Liver (tissue), 9 donors: ENCODE data around the gene NIM1K. TPM values are rescaled to one million over a fixed set of nuclear protein-coding genes. Genes with fewer than 3 reads are reported as not detected.

ENCODE experiments used
- DNase-seq: peaks from one replicate; pipeline ENCODE4 v3.0.0-alpha.2; 2017; ENCODE audit warnings: low spot score
- H3K27ac ChIP-seq, 2 donors: one replicate each; pipeline ENCODE4 v1.7.0; 2013; ENCODE audit warnings: inconsistent platforms in 2 of 2, low read length in 2 of 2, control low read depth in 1 of 2, low read depth in 1 of 2, mild to moderate bottlenecking in 1 of 2
- H3K27me3 ChIP-seq, 4 donors: one replicate each; pipeline versions ENCODE4 v1.6.1 to v1.7.0; 2013; ENCODE audit warnings: low read length in 3 of 4, inconsistent platforms in 1 of 4, mild to moderate bottlenecking in 1 of 4, moderate library complexity in 1 of 4; ENCODE audit not compliant: control insufficient read depth in 4 of 4, insufficient read depth in 4 of 4
- H3K36me3 ChIP-seq, 4 donors: one replicate each; pipeline versions ENCODE4 v1.6.1 to v1.7.0; 2013; ENCODE audit warnings: low read length in 3 of 4, mild to moderate bottlenecking in 3 of 4, low read depth in 1 of 4, moderate library complexity in 1 of 4; ENCODE audit not compliant: control insufficient read depth in 4 of 4, insufficient read depth in 3 of 4
- H3K4me1 ChIP-seq, 4 donors: one replicate each; pipeline versions ENCODE4 v1.6.1 to v1.7.0; 2013; ENCODE audit warnings: low read length in 3 of 4, mild to moderate bottlenecking in 3 of 4, moderate library complexity in 1 of 4; ENCODE audit not compliant: control insufficient read depth in 4 of 4, insufficient read depth in 4 of 4
- H3K4me3 ChIP-seq, 3 donors: one replicate each; pipeline versions ENCODE4 v1.6.1 to v1.7.0; 2013; ENCODE audit warnings: low read length in 3 of 3, control low read depth in 1 of 3, low read depth in 1 of 3, mild to moderate bottlenecking in 1 of 3
- H3K9ac ChIP-seq, 2 donors: one replicate each; pipeline ENCODE4 v1.7.0; 2013; ENCODE audit warnings: low read length in 2 of 2, mild to moderate bottlenecking in 2 of 2, moderate library complexity in 2 of 2, control low read depth in 1 of 2, low read depth in 1 of 2
- H3K9me3 ChIP-seq, 4 donors: one replicate each; pipeline versions ENCODE4 v1.6.1 to v1.7.0; 2013; ENCODE audit warnings: low read length in 3 of 4; ENCODE audit not compliant: control insufficient read depth in 4 of 4
- ATF3 ChIP-seq: IDR thresholded peaks from 2 replicates; pipeline ENCODE4 v1.6.1; 2016; ENCODE audit warnings: antibody characterized with exemption
- CTCF ChIP-seq: fragments of 150-350 bp; IDR thresholded peaks from 2 replicates; pipeline ENCODE4 v1.5.1; 2017; ENCODE audit warnings: improper control_type of control experiment, low read depth, low read length; ENCODE audit not compliant: missing input control
- EGR1 ChIP-seq, 2 donors: IDR thresholded peaks; 2 replicates each; pipeline ENCODE4 v1.6.1; 2016 to 2018; ENCODE audit warnings: antibody characterized with exemption in 2 of 2, low read depth in 2 of 2
- FOXA1 ChIP-seq: IDR thresholded peaks from 2 replicates; pipeline ENCODE4 v1.6.1; 2016; ENCODE audit warnings: antibody characterized with exemption
- FOXA2 ChIP-seq: IDR thresholded peaks from 2 replicates; pipeline ENCODE4 v1.6.1; 2016; ENCODE audit warnings: antibody characterized with exemption
- GABPA ChIP-seq, 2 donors: IDR thresholded peaks in 1 of 2; conservative IDR thresholded peaks in 1 of 2; 2 replicates each; pipeline ENCODE4 v1.6.1; 2016; ENCODE audit warnings: antibody characterized with exemption in 2 of 2, mild to moderate bottlenecking in 1 of 2, moderate library complexity in 1 of 2
- HNF4A ChIP-seq, 2 donors: conservative IDR thresholded peaks; 2 replicates each; pipeline ENCODE4 v1.6.1; 2016; ENCODE audit warnings: antibody characterized with exemption in 2 of 2, mild to moderate bottlenecking in 2 of 2
- HNF4G ChIP-seq: IDR thresholded peaks from 2 replicates; pipeline ENCODE4 v1.6.1; 2016; ENCODE audit warnings: antibody characterized with exemption
- JUND ChIP-seq, 2 donors: IDR thresholded peaks; 2 replicates each; pipeline ENCODE4 v1.6.1; 2016; ENCODE audit warnings: antibody characterized with exemption in 2 of 2
- MAX ChIP-seq: IDR thresholded peaks from 2 replicates; pipeline ENCODE4 v1.6.1; 2016; ENCODE audit warnings: antibody characterized with exemption
- NR2F2 ChIP-seq: IDR thresholded peaks from 2 replicates; pipeline ENCODE4 v1.6.1; 2016; ENCODE audit warnings: antibody characterized with exemption
- RAD21 ChIP-seq, 2 donors: IDR thresholded peaks; 2 replicates each; pipeline ENCODE4 v1.6.1; 2016; ENCODE audit warnings: antibody characterized with exemption in 2 of 2, mild to moderate bottlenecking in 2 of 2
- REST ChIP-seq: IDR thresholded peaks from 2 replicates; pipeline ENCODE4 v1.6.1; 2016; ENCODE audit warnings: antibody characterized with exemption, mild to moderate bottlenecking
- RXRA ChIP-seq, 2 donors: IDR thresholded peaks; 2 replicates each; pipeline ENCODE4 v1.6.1; 2017 to 2018; ENCODE audit warnings: antibody characterized with exemption in 2 of 2, mild to moderate bottlenecking in 1 of 2
- SP1 ChIP-seq: IDR thresholded peaks from 2 replicates; pipeline ENCODE4 v1.6.1; 2018; ENCODE audit warnings: antibody characterized with exemption, mild to moderate bottlenecking
- TAF1 ChIP-seq: conservative IDR thresholded peaks from 2 replicates; pipeline ENCODE4 v1.6.1; 2016; ENCODE audit warnings: antibody characterized with exemption, mild to moderate bottlenecking
- YY1 ChIP-seq: IDR thresholded peaks from 2 replicates; pipeline ENCODE4 v1.6.1; 2016; ENCODE audit warnings: antibody characterized with exemption, mild to moderate bottlenecking
- ZBTB33 ChIP-seq: IDR thresholded peaks from 2 replicates; pipeline ENCODE4 v1.6.1; 2016; ENCODE audit warnings: antibody characterized with exemption
- WGBS: extraction: QIAGEN DNeasy Blood & Tissue Kit; methylation state at CpG from one replicate; pipeline ENCODE4 v1.1.7; 2013; 5-methylcytosine and 5-hydroxymethylcytosine counted together
- polyA plus RNA-seq, 2 donors: library from polyadenylated mRNA; stranded (reverse) in 1 of 2; unstranded in 1 of 2; fragments of 200-250 nt in 1 of 2; fragments of >200 nt in 1 of 2; fragmentation: Nextera tagmentation in 1 of 2; extraction: Ambion mirVana in 1 of 2; gene quantifications; one replicate each; pipeline versions ENCODE4 v1.2.1 to v1.2.3, GENCODE V29; 2013 to 2015
- total RNA-seq, 2 donors: library from RNA; depleted of rRNA; stranded (reverse); fragments of >200 nt; gene quantifications; one replicate each; pipeline ENCODE4 v1.2.3, GENCODE V29; 2014
- donor health status: healthy.
- donor health status: healthy.
- donor health status: healthy.
- donor health status: healthy.
- donor health status: healthy.

Gene NIM1K
- total and polyA plus RNA-seq, 4 donors: 0.07 to 0.15 TPM; not detected in 2

GRCh38 chr5:43221502-43221901, 29.5 kb downstream of the NIM1K start:
- H3K4me3 ChIP-seq: no peak overlapping the region
- H3K36me3 ChIP-seq: no peaks in the 10 kb centered on the region
- no peak for DNase-seq
- no peak overlapping the region for H3K9ac ChIP-seq
- no peaks in the 10 kb centered on the region for H3K27me3 ChIP-seq
- TF ChIP-seq FOXA2: no peak
- TF ChIP-seq CTCF: no peak
- TF ChIP-seq MAX: no peak
- no peak for TF ChIP-seq JUND (IDR thresholded peaks at IDR 0.05)
- H3K9me3 ChIP-seq: no peaks in the 10 kb centered on the region
- no peaks in the 10 kb centered on the region for H3K4me1 ChIP-seq
- WGBS: 92% methylated on average over 5 of the region's 5 CpGs
- no peak overlapping the region for H3K27ac ChIP-seq

- H3K27ac ChIP-seq: no peak overlapping the region
- no peak for TF ChIP-seq JUND (IDR thresholded peaks at IDR 0.05)
- no peaks in the 10 kb centered on the region for H3K27me3 ChIP-seq
- no peak overlapping the region for H3K9ac ChIP-seq
- no peak overlapping the region for H3K4me3 ChIP-seq
- H3K36me3 ChIP-seq: no peaks in the 10 kb centered on the region
- no peak for DNase-seq
- 71% methylated on average over 2 of the region's 2 CpGs for WGBS
- H3K9me3 ChIP-seq: no peaks in the 10 kb centered on the region
- H3K4me1 ChIP-seq: peaks cover 0 to 2% (median 0%) of the 10 kb centered on the region in 4 donors
Observed at GRCh38 chr5:43225649-43226245, 33.7 kb downstream of the NIM1K start.

- H3K9me3 ChIP-seq: no peaks in the 10 kb centered on the region
- no peak overlapping the region for H3K9ac ChIP-seq
- no peaks in the 10 kb centered on the region for H3K27me3 ChIP-seq
- no peaks in the 10 kb centered on the region for H3K36me3 ChIP-seq
- peaks cover 0 to 8% (median 5%) of the 10 kb centered on the region in 4 donors for H3K4me1 ChIP-seq
- no peak for DNase-seq
- no peak overlapping the region for H3K4me3 ChIP-seq
- WGBS: 17% methylated on average over 1 of the region's 1 CpG
- H3K27ac ChIP-seq: no peak overlapping the region
- TF ChIP-seq RAD21 (IDR thresholded peaks at IDR 0.05) (peak; percentile 88 to 92), CTCF (peak; percentile 68), RXRA (IDR thresholded peaks at IDR 0.05) (peak; percentile 22 to 63), YY1 (peak; percentile 36), TAF1 (no peak), REST (no peak), FOXA2 (peak; percentile 69), JUND (IDR thresholded peaks at IDR 0.05) (peak; percentile 38 to 43), EGR1 (IDR thresholded peaks at IDR 0.05; ENCODE audit: low read depth in 2 of 2) (no peak), SP1 (peak; percentile 26), GABPA (IDR thresholded peaks at IDR 0.05 in 1 of 2, conservative IDR thresholded peaks at IDR 0.05 in 1 of 2) (peak in 1 of 2 donors; percentile 24), FOXA1 (no peak), ATF3 (no peak), ZBTB33 (no peak), NR2F2 (peak; percentile 38), HNF4G (no peak), HNF4A (conservative IDR thresholded peaks at IDR 0.05) (peak; percentile 78 to 84)
Observed at GRCh38 chr5:43227655-43228054, 35.6 kb downstream of the NIM1K start.
